ENCODE measurements around the gene NCAM1.

GRCh38 chr11:113260541-113260940, 299.3 kb downstream of the NCAM1 start:
- TF ChIP-seq, protein P1, sequence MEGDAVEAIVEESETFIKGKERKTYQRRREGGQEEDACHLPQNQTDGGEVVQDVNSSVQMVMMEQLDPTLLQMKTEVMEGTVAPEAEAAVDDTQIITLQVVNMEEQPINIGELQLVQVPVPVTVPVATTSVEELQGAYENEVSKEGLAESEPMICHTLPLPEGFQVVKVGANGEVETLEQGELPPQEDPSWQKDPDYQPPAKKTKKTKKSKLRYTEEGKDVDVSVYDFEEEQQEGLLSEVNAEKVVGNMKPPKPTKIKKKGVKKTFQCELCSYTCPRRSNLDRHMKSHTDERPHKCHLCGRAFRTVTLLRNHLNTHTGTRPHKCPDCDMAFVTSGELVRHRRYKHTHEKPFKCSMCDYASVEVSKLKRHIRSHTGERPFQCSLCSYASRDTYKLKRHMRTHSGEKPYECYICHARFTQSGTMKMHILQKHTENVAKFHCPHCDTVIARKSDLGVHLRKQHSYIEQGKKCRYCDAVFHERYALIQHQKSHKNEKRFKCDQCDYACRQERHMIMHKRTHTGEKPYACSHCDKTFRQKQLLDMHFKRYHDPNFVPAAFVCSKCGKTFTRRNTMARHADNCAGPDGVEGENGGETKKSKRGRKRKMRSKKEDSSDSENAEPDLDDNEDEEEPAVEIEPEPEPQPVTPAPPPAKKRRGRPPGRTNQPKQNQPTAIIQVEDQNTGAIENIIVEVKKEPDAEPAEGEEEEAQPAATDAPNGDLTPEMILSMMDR (conservative IDR thresholded peaks at IDR 0.05 in 1 of 2, IDR thresholded peaks at IDR 0.05 in 1 of 2; ENCODE audit: low read depth in 1 of 2, low read length in 2 of 2) = no peak
- TF ChIP-seq EZH2 (IDR thresholded peaks at IDR 0.05; ENCODE audit: low read length, missing control alignments) = no peak

All from fibroblast of lung (primary cell).